GM06990 (cell line): Measurements from ENCODE around the gene DPCD.
"Not testable (repeated sequence)": the region's sequence is repeated elsewhere in the genome, so short reads cannot be mapped to it uniquely, and the experiment has no call there.

Experiments
- DNase-seq: peaks from one replicate; pipeline ENCODE4 v3.0.0-alpha.2; 2011; ENCODE audit not compliant: insufficient read length; ENCODE audit errors: extremely low read depth
- H3K27me3 ChIP-seq: replicated peaks from 2 replicates; pipeline ENCODE4 v1.6.0; 2011; ENCODE audit warnings: low read length; ENCODE audit not compliant: control insufficient read depth, insufficient read depth
- H3K36me3 ChIP-seq: 2 replicates; pipeline ENCODE4 v1.5.1; 2011; ENCODE audit warnings: low read length; ENCODE audit not compliant: control insufficient read depth, insufficient read depth
- H3K4me3 ChIP-seq: replicated peaks from 2 replicates; pipeline ENCODE4 v1.5.1; 2011; ENCODE audit warnings: low read depth, mild to moderate bottlenecking, control low read depth, low read length
- TF ChIP-seq, protein P1 (sequence below): IDR thresholded peaks from 2 replicates; pipeline ENCODE4 v1.5.1; 2011; ENCODE audit warnings: low read length, control low read depth, mild to moderate bottlenecking, inconsistent platforms; ENCODE audit not compliant: insufficient read depth, poor library complexity, severe bottlenecking

DPCD gene

GRCh38 chr10:101624526-101625102, 36.5 kb downstream of the DPCD start:
- Histone ChIP-seq H3K4me3 (no peak overlapping the region), H3K36me3 (peaks cover 7% of the 10 kb centered on the region), H3K27me3 (no peaks in the 10 kb centered on the region)
- TF ChIP-seq, protein P1, sequence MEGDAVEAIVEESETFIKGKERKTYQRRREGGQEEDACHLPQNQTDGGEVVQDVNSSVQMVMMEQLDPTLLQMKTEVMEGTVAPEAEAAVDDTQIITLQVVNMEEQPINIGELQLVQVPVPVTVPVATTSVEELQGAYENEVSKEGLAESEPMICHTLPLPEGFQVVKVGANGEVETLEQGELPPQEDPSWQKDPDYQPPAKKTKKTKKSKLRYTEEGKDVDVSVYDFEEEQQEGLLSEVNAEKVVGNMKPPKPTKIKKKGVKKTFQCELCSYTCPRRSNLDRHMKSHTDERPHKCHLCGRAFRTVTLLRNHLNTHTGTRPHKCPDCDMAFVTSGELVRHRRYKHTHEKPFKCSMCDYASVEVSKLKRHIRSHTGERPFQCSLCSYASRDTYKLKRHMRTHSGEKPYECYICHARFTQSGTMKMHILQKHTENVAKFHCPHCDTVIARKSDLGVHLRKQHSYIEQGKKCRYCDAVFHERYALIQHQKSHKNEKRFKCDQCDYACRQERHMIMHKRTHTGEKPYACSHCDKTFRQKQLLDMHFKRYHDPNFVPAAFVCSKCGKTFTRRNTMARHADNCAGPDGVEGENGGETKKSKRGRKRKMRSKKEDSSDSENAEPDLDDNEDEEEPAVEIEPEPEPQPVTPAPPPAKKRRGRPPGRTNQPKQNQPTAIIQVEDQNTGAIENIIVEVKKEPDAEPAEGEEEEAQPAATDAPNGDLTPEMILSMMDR, result no peak
- DNase-seq, result no peak

DNA sequence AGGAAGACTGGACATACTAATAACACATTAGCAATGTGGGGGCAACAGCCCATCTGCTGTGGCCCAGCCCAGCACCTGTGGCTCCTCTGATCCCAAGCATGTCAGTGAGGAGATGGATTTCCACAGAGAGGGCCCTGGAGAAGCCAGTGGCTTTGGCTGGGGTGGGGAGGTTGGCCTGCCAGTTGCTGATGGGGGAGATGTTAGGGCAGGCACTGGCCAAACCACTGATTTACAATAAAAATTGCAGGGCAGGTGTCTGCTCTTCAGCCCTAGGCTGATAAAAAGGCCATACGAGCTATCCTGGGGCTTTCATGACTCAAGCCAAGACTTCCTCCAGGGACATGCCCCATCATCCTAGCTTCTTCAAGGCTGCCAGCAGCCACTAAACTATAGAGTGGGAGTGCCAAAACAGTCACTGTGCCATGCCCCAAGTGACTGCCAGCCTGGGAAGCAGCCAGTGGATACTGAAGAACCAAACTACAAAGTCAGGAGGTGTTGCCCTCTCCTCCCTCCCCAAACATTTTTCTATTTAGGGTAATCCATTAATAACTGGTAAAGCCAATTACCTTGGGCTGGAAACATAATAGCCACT, 37.8 kb downstream of the DPCD start:
- peaks cover 4% of the 10 kb centered on the region for H3K36me3 ChIP-seq
- no peak overlapping the region for H3K4me3 ChIP-seq
- H3K27me3 ChIP-seq, result no peaks in the 10 kb centered on the region
- DNase-seq, result no peak
- TF ChIP-seq, protein P1, result no peak

- Histone ChIP-seq H3K27me3 (no peaks in the 10 kb centered on the region), H3K4me3 (no peak overlapping the region), H3K36me3 (peaks cover 6% of the 10 kb centered on the region)
- DNase-seq, result no peak
- TF ChIP-seq, protein P1, result no peak
Observed at GRCh38 chr10:101629837-101630632, 41.9 kb downstream of the DPCD start.

DNA sequence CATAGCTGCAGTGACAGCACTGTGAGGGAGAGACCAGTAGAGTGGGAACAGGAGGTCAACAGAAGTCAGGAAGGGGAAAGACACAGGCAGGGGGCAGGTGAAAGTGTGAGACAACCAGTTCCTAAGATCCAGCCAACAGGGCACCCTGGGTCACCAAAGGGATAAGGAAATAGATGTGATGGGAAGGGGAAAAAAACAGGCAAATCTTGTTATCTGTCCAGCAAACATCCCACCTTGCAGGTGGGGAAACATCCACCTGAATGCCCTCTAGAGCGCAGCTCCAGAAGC, 42.5 kb downstream of the DPCD start:
- H3K4me3 ChIP-seq, result no peak overlapping the region
- H3K36me3 ChIP-seq, result peaks cover 6% of the 10 kb centered on the region
- no peaks in the 10 kb centered on the region for H3K27me3 ChIP-seq
- no peak for DNase-seq
- TF ChIP-seq, protein P1, result no peak

DNA sequence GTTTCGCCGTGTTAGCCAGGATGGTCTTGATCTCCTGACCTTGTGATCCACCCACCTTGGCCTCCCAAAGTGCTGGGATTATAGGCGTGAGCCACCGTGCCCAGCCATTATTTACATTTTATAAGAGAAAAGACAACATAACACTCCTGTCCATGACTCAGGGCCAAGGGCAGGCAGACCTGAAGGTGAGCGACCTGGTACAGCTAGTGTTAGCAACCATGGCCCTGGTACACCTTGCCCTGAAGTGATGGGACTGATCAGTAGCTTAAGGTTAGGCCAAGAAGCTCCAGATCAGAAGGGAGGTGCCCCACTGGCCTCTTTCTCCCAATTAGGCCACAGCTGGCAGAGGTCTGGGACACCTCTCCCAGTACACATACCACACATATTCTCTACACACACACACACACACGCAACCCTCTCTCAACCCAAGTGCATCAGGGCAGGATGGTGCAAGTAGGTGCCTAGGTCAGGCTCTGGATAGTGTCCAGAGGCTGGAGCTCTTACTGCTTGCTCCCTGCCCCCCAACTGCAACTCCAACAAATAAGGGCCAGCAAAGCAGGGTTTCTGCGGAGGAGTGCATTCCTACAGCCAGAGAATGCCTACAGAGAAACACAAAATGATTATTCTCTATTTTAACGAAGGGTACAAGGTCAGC, 43.8 kb downstream of the DPCD start:
- Histone ChIP-seq H3K27me3 (no peaks in the 10 kb centered on the region), H3K36me3 (peaks cover 6% of the 10 kb centered on the region), H3K4me3 (no peak overlapping the region)
- DNase-seq, result no peak
- TF ChIP-seq, protein P1, result no peak

- H3K4me3 ChIP-seq, H3K36me3 ChIP-seq, DNase-seq, H3K27me3 ChIP-seq: not testable (repeated sequence)
Observed at GRCh38 chr10:101633510-101633909, 45.4 kb downstream of the DPCD start.
